ENCODE results near the gene BCDIN3D.

DNA sequence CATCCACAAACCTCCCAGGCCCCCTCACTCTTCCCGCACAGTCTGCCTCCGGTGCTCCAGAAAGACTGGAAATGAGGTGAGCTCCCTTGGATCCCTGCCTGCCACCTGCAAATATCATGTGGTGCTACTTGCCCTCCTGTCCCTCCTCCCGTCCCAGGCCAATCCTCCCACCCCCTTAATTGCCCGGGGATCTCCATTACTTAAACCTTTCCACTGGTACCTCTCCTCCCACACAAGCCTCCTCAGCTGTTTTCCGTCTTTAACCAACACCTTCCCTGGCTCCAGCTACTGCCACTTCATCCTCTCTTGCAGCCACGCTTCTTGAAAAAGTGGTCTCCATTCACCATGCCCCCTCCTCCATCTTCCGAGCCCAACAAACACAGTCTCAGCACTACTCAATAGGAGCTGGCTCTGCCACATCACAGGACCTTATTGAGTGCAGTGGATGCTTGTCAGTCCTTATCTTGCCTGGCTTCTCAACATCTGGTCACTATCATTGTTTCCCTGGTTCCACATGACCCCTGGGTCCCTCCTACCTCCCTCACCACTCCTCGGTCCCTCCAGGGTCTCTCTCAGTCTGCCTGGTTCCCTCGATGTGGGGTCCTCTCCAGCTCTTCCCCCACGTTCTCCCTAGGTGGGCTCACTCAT, 49.3 kb upstream of the BCDIN3D start:
- TF ChIP-seq EZH2phosphoT487 (IDR thresholded peaks at IDR 0.05; ENCODE audit: insufficient read depth, low read depth) (no peak), EZH2 (IDR thresholded peaks at IDR 0.05; ENCODE audit: insufficient read depth, poor library complexity, severe bottlenecking) (no peak)

All from GM23248 (cell line).